RPMI8226 (cell line): Measurements from ENCODE around the gene CYP39A1.

ENCODE experiments used
- DNase-seq: peaks from one replicate; pipeline ENCODE4 v3.0.0-alpha.2; 2015

The CYP39A1 gene

DNA sequence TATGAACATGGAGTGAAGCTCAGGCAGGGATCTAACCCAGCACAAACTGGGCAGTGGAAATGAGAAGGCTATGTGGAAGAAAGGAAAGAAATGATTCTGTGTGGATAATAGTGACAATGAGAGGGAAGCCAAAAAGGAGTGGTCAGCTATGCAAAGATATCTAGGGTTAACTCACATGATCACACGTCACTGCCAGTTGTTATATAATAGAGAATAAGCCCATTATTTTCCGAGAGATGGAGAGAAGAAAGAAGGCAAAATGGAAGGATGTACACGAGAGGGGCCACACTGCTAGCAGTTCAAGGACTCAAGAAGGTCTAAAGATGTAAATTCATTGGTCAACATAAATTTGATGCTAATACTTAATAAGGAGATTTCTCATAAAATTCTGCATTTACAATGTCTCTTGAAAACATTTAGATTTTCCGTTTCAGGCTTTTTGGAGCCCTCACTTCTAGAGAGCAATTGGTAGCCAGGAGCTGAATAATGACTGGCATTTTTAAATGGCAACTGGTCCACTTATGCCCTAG, 142.6 kb downstream of the CYP39A1 start:
- no peak for DNase-seq

DNA sequence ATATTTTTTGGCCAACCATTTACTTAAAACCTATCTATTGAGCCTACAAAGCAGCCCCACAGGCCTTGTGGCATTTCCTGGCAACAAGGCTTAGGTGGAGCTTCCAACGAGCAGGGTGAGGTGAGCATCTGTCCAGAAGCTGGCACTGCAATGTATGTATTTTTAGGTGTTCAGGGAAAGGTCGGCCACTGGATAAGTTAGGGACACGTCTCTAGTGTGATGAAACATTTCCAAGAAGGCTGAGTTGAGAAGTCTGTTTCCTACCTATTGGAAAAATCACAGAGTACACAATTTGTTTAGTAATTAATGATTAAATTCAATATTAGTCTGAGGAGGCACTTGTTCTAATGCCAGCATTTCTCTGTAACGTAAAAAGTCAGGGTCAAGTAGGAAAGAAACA, 143.6 kb downstream of the CYP39A1 start:
- DNase-seq: no peak

DNA sequence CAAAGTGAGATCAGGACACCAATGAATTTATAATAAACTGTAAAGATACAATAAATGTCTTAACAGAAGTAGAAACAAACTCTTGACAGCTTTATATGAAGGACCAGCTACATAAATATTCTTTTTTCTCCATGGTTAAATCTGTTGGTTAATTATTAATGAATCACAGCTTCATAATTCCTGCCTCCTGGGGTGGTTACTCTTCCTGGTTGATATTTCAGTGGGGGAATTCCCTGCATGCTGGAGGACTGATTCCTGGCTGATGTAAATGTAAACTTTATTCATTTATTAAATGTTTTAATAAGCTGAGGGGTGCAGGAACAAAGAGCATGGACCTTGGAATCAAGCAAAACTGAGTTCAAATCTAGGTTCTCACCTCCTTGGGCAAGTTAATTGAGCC, 145.2 kb downstream of the CYP39A1 start:
- no peak for DNase-seq

- DNase-seq: no peak
Observed at GRCh38 chr6:46505693-46506512, 146.7 kb downstream of the CYP39A1 start.

GRCh38 chr6:46504242-46504641, 148.4 kb downstream of the CYP39A1 start:
- DNase-seq: no peak

DNA sequence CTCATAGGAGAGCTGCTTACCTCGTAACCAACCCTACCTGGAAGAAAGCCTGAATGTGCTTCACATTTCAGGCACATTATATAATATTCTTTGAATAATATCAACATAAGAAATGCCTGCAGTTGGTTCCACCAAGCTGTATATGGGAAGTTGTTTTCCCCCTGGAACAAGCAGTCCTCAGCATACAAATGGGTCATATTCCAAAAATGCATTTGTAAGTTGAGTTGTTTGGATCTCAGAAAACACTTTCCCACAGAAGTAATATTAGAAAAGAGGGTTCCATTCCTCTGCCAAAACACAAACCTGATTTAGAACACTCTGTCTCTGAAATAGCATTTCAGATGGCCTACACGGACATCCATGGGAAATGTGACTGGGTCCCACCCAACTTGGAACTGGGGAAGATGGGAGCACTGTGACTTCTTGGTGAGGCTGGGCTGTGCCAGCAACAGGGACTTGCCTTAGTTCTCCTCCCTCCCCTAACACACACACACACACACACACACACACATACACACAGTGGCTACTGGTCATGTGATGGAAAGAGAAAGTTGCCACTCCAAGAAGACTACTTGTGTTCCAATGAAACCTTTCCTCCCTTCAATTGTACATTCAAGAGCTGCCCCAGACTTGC, 150.0 kb downstream of the CYP39A1 start:
- DNase-seq: no peak

DNA sequence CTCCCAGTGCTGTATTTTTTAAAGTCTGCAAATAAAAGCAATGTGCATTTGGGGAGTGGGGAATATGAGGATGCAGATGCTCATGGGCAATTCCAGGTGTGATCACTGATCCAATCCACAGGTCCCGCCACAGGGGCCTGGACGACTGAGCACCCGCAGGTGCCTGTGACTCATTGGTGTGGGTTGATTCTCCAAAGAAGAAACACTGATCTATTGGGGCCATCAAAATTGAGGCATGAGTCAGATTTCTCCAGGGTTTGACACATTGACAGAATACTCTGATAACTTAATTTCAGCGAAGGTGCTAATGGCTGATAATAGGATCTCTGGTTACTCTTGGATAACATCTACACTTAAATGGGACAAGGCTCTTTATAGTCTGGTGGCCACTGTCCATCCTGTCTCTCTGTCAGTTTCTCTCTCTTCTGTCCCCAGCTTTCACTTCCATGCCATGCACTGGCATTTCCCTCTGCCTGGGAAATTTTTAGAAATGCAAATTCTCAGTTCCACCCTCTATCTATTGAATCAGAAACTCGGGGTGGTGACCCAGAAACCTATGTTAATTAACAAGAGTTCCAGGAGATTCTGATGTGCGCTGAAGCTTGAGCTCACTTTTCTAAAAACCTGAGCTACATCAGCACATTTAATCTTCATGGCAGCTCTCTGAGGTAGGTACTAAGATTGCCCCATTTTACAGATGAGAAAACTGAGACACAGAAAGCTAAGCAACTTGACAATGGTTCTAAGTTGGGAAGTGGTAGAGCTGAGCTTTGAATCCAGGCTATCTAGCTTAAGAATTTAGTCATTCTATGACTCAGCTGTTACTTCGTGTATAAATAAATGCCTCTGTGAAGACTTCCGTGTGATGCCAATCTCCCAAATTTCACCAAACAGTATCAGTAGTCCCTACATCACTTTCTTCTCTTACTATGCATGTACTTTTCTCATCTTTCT, 151.2 kb downstream of the CYP39A1 start:
- DNase-seq: no peak

- no peak for DNase-seq
Observed at GRCh38 chr6:46500382-46500781, 152.2 kb downstream of the CYP39A1 start.
